Measurements from ENCODE around the gene STPG3. TPM values are rescaled to one million over a fixed set of nuclear protein-coding genes. Genes with fewer than 3 reads are reported as not detected.

STPG3 gene
- total and polyA plus RNA-seq, 2 experiments from 2014 or later, result not detected

- TF ChIP-seq ZNF462 (CRISPR knock-in tag; IDR thresholded peaks at IDR 0.05) (no peak), ZNF331 (CRISPR knock-in tag; IDR thresholded peaks at IDR 0.05; ENCODE audit: low read depth) (no peak)
Measured at GRCh38 chr9:137218754-137219271, 32.3 kb upstream of the STPG3 start (continued).

GRCh38 chr9:137219757-137220316, 31.2 kb upstream of the STPG3 start:
- peaks cover 9% of the 10 kb centered on the region; the same call in 1 of the 2 replicates for H3K27me3 ChIP-seq (ENCODE audit: insufficient read depth)
- H3K36me3 Mint-ChIP-seq (ENCODE audit: low read depth), result no peaks in the 10 kb centered on the region; the same call in 2 of the 3 replicates
- no peaks in the 10 kb centered on the region for H3K79me2 ChIP-seq (replicated peaks; ENCODE audit: insufficient read depth)
- no peak overlapping the region for H3K4me3 ChIP-seq
- no peaks in the 10 kb centered on the region for H3K9me3 Mint-ChIP-seq
- 0 out of 2 replicates have a peak, but pooled peaks cover 9% of the 10 kb centered on the region for H3F3A ChIP-seq (replicated peaks; ENCODE audit: low read depth)
- H3K27ac Mint-ChIP-seq, result no peak overlapping the region
- H3K4me1 Mint-ChIP-seq, result peaks cover 7% of the 10 kb centered on the region; the same call in 2 of the 3 replicates
- H4K20me1 ChIP-seq (replicated peaks; ENCODE audit: insufficient read depth), result no peaks in the 10 kb centered on the region; the same call in 1 of the 2 replicates
- H3K4me2 ChIP-seq, result no peak overlapping the region
- no peak overlapping the region for H2AFZ ChIP-seq
- H3K36me3 ChIP-seq (ENCODE audit: insufficient read depth), result no peaks in the 10 kb centered on the region
- peaks cover 3% of the 10 kb centered on the region; the same call in 1 of the 2 replicates for H3K4me1 ChIP-seq (ENCODE audit: insufficient read depth)
- H3K4me3 Mint-ChIP-seq, result no peak overlapping the region
- H3K27me3 Mint-ChIP-seq (ENCODE audit: insufficient read depth, low read depth, poor library complexity), result no peaks in the 10 kb centered on the region
- DNase-seq (ENCODE audit: low spot score) (no peak), ATAC-seq (no peak)
- no peak overlapping the region for H3K27ac ChIP-seq (ENCODE audit: low read depth)
- H3K9me2 ChIP-seq (ENCODE audit: insufficient read depth), result no peaks in the 10 kb centered on the region
- TF ChIP-seq JUNB (IDR thresholded peaks at IDR 0.05; ENCODE audit: unreplicated experiment) (no peak), NANOG (IDR thresholded peaks at IDR 0.05; ENCODE audit: borderline replicate concordance) (no peak), EZH2 (IDR thresholded peaks at IDR 0.05; ENCODE audit: low read depth, unreplicated experiment) (no peak), STAT1 (IDR thresholded peaks at IDR 0.05; ENCODE audit: unreplicated experiment) (no peak), ZNF114 (CRISPR knock-in tag; IDR thresholded peaks at IDR 0.05) (no peak), CTCF (conservative IDR thresholded peaks at IDR 0.05; ENCODE audit: low read depth in 2 of 2) (no peak), EZH2phosphoT487 (IDR thresholded peaks at IDR 0.05; ENCODE audit: unreplicated experiment) (no peak), ZNF331 (CRISPR knock-in tag; IDR thresholded peaks at IDR 0.05; ENCODE audit: low read depth) (no peak), POLR2AphosphoS5 (IDR thresholded peaks at IDR 0.05; ENCODE audit: low read depth) (no peak)
- TF ChIP-seq, protein P1, sequence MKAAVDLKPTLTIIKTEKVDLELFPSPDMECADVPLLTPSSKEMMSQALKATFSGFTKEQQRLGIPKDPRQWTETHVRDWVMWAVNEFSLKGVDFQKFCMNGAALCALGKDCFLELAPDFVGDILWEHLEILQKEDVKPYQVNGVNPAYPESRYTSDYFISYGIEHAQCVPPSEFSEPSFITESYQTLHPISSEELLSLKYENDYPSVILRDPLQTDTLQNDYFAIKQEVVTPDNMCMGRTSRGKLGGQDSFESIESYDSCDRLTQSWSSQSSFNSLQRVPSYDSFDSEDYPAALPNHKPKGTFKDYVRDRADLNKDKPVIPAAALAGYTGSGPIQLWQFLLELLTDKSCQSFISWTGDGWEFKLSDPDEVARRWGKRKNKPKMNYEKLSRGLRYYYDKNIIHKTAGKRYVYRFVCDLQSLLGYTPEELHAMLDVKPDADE (IDR thresholded peaks at IDR 0.05), result no peak

All from GM23338 (cell line).